Activated CD4-positive, alpha-beta memory T cell treated with anti-CD3 and anti-CD28 coated beads, Interleukin-2, amount 10 ng/mL, durations not matched to agents 7 days and 5 days (primary cell): Measurements from ENCODE around the gene ADRA1B. TPM values are rescaled to one million over a fixed set of nuclear protein-coding genes. Genes with fewer than 3 reads are reported as not detected.

ENCODE experiments used
- CTCF ChIA-PET: fragments of 350-600 bp; sonication (Branson Sonifier 250); formaldehyde crosslinking; loops from one replicate; lab custom pipeline; 2021; ENCODE audit warnings: antibody characterized with exemption, inconsistent platforms; lab: Charles Lee
- POLR2A ChIA-PET: fragments of 350-600 bp; sonication (Branson Sonifier 250); formaldehyde crosslinking; loops from one replicate; lab custom pipeline; 2021; ENCODE audit warnings: antibody characterized with exemption; lab: Charles Lee
- DNase-seq: peaks from one replicate; pipeline ENCODE4 v3.0.0-alpha.2; 2020
- H3K27ac Mint-ChIP-seq: one replicate; pipeline ENCODE4 v1.8.0; 2021; ENCODE audit warnings: mild to moderate bottlenecking, mixed read lengths
- H3K27me3 Mint-ChIP-seq: one replicate; pipeline ENCODE4 v1.8.0; 2021; ENCODE audit warnings: mixed read lengths
- H3K36me3 Mint-ChIP-seq: one replicate; pipeline ENCODE4 v1.8.0; 2021; ENCODE audit warnings: low read depth, mixed read lengths
- H3K4me1 Mint-ChIP-seq: one replicate; pipeline ENCODE4 v1.8.0; 2021; ENCODE audit warnings: mixed read lengths
- H3K4me3 Mint-ChIP-seq: one replicate; pipeline ENCODE4 v1.8.0; 2021; ENCODE audit warnings: mild to moderate bottlenecking, mixed read lengths
- H3K9me3 Mint-ChIP-seq: one replicate; pipeline ENCODE4 v1.8.0; 2021; ENCODE audit warnings: mixed read lengths
- total RNA-seq, 2 experiments: library from RNA; stranded (reverse); gene quantifications; one replicate each; pipeline ENCODE4 v1.2.3, GENCODE V29; 2021

The ADRA1B gene
- total RNA-seq: not detected

GRCh38 chr5:159915904-159916840 is at the start of gene ADRA1B:
TSS of gene ADRA1B (plus strand) at chr5:159916482. CDS start at chr5:159916906, 424 bp downstream.
- peak; percentile 42 for DNase-seq
- Mint-ChIP-seq H3K4me1 (peaks cover 7% of the 10 kb centered on the region), H3K27me3 (peaks cover 64% of the 10 kb centered on the region), H3K36me3 (no peaks in the 10 kb centered on the region), H3K4me3 (peak within 1 kb of the TSS; percentile 25), H3K9me3 (no peaks in the 10 kb centered on the region), H3K27ac (no peak within 1 kb of the TSS)
- CTCF ChIA-PET: no interaction called here
- POLR2A ChIA-PET: no interaction called here

DNA sequence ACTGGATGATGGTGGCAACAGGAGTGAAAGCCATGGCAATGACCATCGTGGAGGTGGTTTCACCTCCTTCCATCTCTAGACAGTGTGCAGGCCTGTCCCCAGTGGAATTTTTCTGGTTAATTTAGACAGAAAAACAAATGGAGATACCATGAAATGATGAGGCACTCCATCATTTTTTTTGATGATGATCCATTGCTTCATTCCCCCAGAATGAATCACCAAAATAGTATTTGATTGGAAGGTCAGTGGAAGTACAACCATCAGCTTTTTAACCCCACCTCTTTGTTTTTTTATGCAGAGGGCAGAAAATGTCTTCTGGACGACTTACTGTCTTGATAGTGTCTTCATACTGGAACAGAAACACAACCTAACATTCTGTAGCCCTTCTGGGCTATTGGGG is 42.6 kb upstream of the ADRA1B start:
- CTCF ChIA-PET: no interaction called here
- POLR2A ChIA-PET: no interaction called here
- H3K4me3 Mint-ChIP-seq: no peak overlapping the region
- H3K36me3 Mint-ChIP-seq: no peaks in the 10 kb centered on the region
- DNase-seq: no peak
- no peaks in the 10 kb centered on the region for H3K4me1 Mint-ChIP-seq
- H3K27me3 Mint-ChIP-seq: peaks cover 22% of the 10 kb centered on the region
- H3K27ac Mint-ChIP-seq: no peak overlapping the region
- H3K9me3 Mint-ChIP-seq: no peaks in the 10 kb centered on the region

DNA sequence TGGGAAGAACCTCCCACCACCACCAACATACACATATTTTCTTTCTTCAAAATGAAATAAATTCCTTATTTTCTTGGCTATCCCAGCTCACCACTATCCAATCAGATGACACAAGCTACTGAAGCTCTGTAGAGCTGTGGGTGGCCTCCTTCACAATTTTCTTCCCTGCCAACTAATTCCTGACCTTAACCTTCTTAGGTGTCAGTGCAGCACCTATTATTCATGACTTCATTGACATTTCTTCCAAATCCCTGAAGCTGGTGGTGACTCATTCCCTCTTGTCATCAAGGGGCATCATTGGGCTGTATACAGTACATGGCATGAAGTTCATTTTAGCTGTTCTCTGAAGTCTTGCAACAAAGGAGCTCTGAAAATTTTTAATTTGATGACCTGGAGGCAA is 42.0 kb upstream of the ADRA1B start:
- no peak for DNase-seq
- no peak overlapping the region for H3K4me3 Mint-ChIP-seq
- CTCF ChIA-PET: no interaction called here
- H3K36me3 Mint-ChIP-seq: no peaks in the 10 kb centered on the region
- H3K27ac Mint-ChIP-seq: no peak overlapping the region
- no peaks in the 10 kb centered on the region for H3K4me1 Mint-ChIP-seq
- no peaks in the 10 kb centered on the region for H3K9me3 Mint-ChIP-seq
- peaks cover 22% of the 10 kb centered on the region for H3K27me3 Mint-ChIP-seq
- POLR2A ChIA-PET: no interaction called here

- H3K36me3 Mint-ChIP-seq: no peaks in the 10 kb centered on the region
- ChIA-PET CTCF (no interaction called here), POLR2A (no interaction called here)
Observed at GRCh38 chr5:159877016-159877415, 39.3 kb upstream of the ADRA1B start.

GRCh38 chr5:159877894-159878448 is 38.3 kb upstream of the ADRA1B start:
- Mint-ChIP-seq H3K4me3 (no peak overlapping the region), H3K9me3 (no peaks in the 10 kb centered on the region), H3K27ac (no peak overlapping the region), H3K4me1 (no peaks in the 10 kb centered on the region), H3K36me3 (no peaks in the 10 kb centered on the region), H3K27me3 (peaks cover 21% of the 10 kb centered on the region)
- no peak for DNase-seq
- POLR2A ChIA-PET: no interaction called here
- CTCF ChIA-PET: no interaction called here

More at GRCh38 chr5:159877016-159877415, 39.3 kb upstream of the ADRA1B start:
- DNase-seq: no peak
- Mint-ChIP-seq H3K9me3 (no peaks in the 10 kb centered on the region), H3K27me3 (peaks cover 20% of the 10 kb centered on the region), H3K4me3 (no peak overlapping the region), H3K4me1 (no peaks in the 10 kb centered on the region), H3K27ac (no peak overlapping the region)

DNA sequence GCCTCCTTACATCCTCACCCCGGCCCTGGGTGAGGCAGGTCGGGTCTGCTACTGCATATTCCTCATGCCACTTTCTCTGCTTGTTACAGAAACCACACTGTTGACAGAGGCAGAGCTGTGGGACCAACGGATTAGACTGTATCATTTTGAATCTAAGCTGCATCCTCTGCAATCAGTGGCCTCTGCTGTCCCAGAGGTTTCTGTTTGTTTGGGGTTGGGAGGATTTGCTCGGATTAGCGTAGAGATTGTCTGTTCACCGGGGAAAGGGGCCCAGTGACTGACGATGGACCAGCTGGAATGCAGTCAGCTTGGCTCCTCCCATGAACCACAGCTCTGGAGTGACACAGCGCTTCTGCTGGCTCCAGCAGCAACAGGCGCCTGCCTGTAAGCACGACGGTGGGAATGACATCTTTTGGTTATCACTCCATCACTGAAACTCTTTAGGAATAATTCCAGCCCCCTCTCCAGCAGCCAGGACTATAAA is 37.3 kb upstream of the ADRA1B start:
- no peaks in the 10 kb centered on the region for H3K9me3 Mint-ChIP-seq
- ChIA-PET POLR2A (no interaction called here), CTCF (no interaction called here)
- peaks cover 20% of the 10 kb centered on the region for H3K27me3 Mint-ChIP-seq
- H3K4me1 Mint-ChIP-seq: no peaks in the 10 kb centered on the region
- no peak overlapping the region for H3K27ac Mint-ChIP-seq
- H3K4me3 Mint-ChIP-seq: no peak overlapping the region
- DNase-seq: no peak
- H3K36me3 Mint-ChIP-seq: no peaks in the 10 kb centered on the region

DNA sequence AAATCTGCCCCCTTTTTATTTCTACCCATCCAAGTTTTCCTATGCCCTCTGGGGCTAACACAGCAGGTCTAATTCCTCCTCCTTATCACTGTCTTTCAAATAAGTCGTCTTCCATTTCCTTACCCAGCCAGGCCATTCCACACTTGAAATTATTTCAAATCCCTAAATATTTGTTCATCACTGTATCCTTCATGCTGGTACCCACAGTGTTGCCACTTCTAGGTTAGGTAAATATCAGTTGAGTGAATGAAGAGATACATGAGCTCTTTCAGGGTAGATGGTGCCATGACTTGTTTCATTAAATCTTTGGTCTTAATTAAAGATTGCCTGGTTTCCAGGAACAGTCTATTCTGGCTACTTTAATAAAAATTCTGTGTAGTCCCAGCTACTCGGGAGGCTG is 35.6 kb upstream of the ADRA1B start:
- POLR2A ChIA-PET: no interaction called here

DNA sequence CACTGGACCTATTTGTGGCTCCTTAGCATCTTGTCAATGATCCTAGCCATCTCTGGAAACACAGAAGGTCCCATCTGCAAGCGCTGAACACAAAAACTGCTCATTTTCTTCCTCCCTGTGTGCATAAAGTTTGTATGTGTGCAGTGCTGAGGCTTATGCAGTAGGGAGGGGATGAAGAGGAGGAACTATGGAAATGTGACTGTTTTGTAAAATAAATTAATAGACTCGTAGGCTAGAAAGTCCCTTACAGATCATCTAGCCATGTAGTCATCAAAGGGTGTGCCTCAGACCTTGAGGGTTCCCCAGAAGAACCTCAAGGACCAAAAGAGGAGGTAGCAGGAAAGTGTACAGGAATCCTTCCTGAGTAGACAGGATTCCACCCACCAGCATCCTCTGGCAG is 34.3 kb upstream of the ADRA1B start:
- POLR2A ChIA-PET: no interaction called here
- no peak for DNase-seq
- Mint-ChIP-seq H3K27ac (no peak overlapping the region), H3K27me3 (peaks cover 15% of the 10 kb centered on the region), H3K4me3 (no peak overlapping the region), H3K9me3 (no peaks in the 10 kb centered on the region), H3K4me1 (no peaks in the 10 kb centered on the region), H3K36me3 (no peaks in the 10 kb centered on the region)
- CTCF ChIA-PET: no interaction called here

More for the DNA sequence above, 35.6 kb upstream of the ADRA1B start:
- Mint-ChIP-seq H3K9me3 (no peaks in the 10 kb centered on the region), H3K36me3 (no peaks in the 10 kb centered on the region), H3K4me1 (no peaks in the 10 kb centered on the region), H3K27ac (no peak overlapping the region), H3K4me3 (no peak overlapping the region), H3K27me3 (peaks cover 15% of the 10 kb centered on the region)
- DNase-seq: no peak
- CTCF ChIA-PET: no interaction called here

GRCh38 chr5:159883522-159883950 is 32.7 kb upstream of the ADRA1B start:
- no peaks in the 10 kb centered on the region for H3K4me1 Mint-ChIP-seq
- no peaks in the 10 kb centered on the region for H3K36me3 Mint-ChIP-seq
- no peak overlapping the region for H3K27ac Mint-ChIP-seq
- POLR2A ChIA-PET: no interaction called here
- peaks cover 14% of the 10 kb centered on the region for H3K27me3 Mint-ChIP-seq
- H3K9me3 Mint-ChIP-seq: no peaks in the 10 kb centered on the region
- DNase-seq: no peak
- H3K4me3 Mint-ChIP-seq: no peak overlapping the region
- CTCF ChIA-PET: no interaction called here

GRCh38 chr5:159884917-159885620 is 31.2 kb upstream of the ADRA1B start:
- POLR2A ChIA-PET: no interaction called here
- Mint-ChIP-seq H3K4me3 (no peak overlapping the region), H3K27ac (no peak overlapping the region), H3K36me3 (no peaks in the 10 kb centered on the region), H3K27me3 (peaks cover 11% of the 10 kb centered on the region), H3K9me3 (no peaks in the 10 kb centered on the region), H3K4me1 (no peaks in the 10 kb centered on the region)
- no peak for DNase-seq
- CTCF ChIA-PET: no interaction called here

- no peak for DNase-seq
- Mint-ChIP-seq H3K36me3 (no peaks in the 10 kb centered on the region), H3K27me3 (peaks cover 6% of the 10 kb centered on the region), H3K4me3 (no peak overlapping the region), H3K9me3 (no peaks in the 10 kb centered on the region), H3K4me1 (no peaks in the 10 kb centered on the region), H3K27ac (no peak overlapping the region)
- POLR2A ChIA-PET: no interaction called here
- CTCF ChIA-PET: no interaction called here
Observed at GRCh38 chr5:159886296-159886695, 30.0 kb upstream of the ADRA1B start.

- H3K36me3 Mint-ChIP-seq: no peaks in the 10 kb centered on the region
- no peaks in the 10 kb centered on the region for H3K4me1 Mint-ChIP-seq
- no peaks in the 10 kb centered on the region for H3K9me3 Mint-ChIP-seq
- H3K4me3 Mint-ChIP-seq: no peak overlapping the region
- no peak overlapping the region for H3K27ac Mint-ChIP-seq
- ChIA-PET POLR2A (no interaction called here), CTCF (no interaction called here)
- DNase-seq: no peak
- H3K27me3 Mint-ChIP-seq: peaks cover 4% of the 10 kb centered on the region
Observed at GRCh38 chr5:159887050-159887449, 29.2 kb upstream of the ADRA1B start.

- CTCF ChIA-PET: no interaction called here
- no peak overlapping the region for H3K4me3 Mint-ChIP-seq
Observed at GRCh38 chr5:159888860-159889259, 27.4 kb upstream of the ADRA1B start.

More at GRCh38 chr5:159888860-159889259, 27.4 kb upstream of the ADRA1B start:
- no peaks in the 10 kb centered on the region for H3K36me3 Mint-ChIP-seq
- DNase-seq: no peak
- no peaks in the 10 kb centered on the region for H3K9me3 Mint-ChIP-seq
- H3K4me1 Mint-ChIP-seq: no peaks in the 10 kb centered on the region
- no peak overlapping the region for H3K27ac Mint-ChIP-seq
- H3K27me3 Mint-ChIP-seq: peaks cover 1% of the 10 kb centered on the region
- POLR2A ChIA-PET: no interaction called here
